A549 (cell line): Measurements from ENCODE around the gene VAMP4. TPM values are rescaled to one million over a fixed set of nuclear protein-coding genes. Genes with fewer than 3 reads are reported as not detected.

Source experiments
- ATAC-seq, 2 experiments: fragments of 200-7000 bp in 1 of 2; fragments of >200 bp in 1 of 2; cut with Nextera tagmentation in 1 of 2; cut with Tn5 transposase in 1 of 2; 3 replicates each; pipeline versions ENCODE4 v1.8.0 to v1.9.1; 2018 to 2020; ENCODE audit warnings: mild to moderate bottlenecking in 1 of 2, moderate library complexity in 1 of 2
- CTCF ChIA-PET: fragments of 300-600 bp; sonication (Branson Sonifier 250); formaldehyde crosslinking; extraction: SDS; loops from one replicate; lab custom pipeline; 2021; ENCODE audit warnings: antibody characterized with exemption, inconsistent platforms; lab: Yijun Ruan, JAX
- POLR2A ChIA-PET: fragments of 350-600 bp; formaldehyde crosslinking; extraction: SDS; loops from one replicate; lab custom pipeline; 2021; ENCODE audit warnings: antibody characterized with exemption, inconsistent platforms; lab: Yijun Ruan, JAX
- DNase-seq, 2 experiments: peaks; one replicate each; pipeline versions ENCODE4 v3.0.0 to v3.0.0-alpha.2; 2011 to 2016; ENCODE audit warnings: low read depth in 1 of 2, low spot score in 1 of 2
- FAIRE-seq: peaks from 2 replicates; lab custom pipeline; 2011; peaks lifted over from hg19 to GRCh38; lab: Jason Lieb, UNC
- H3K27ac ChIP-seq, 2 experiments: fragments of >200 bp; sonication (Bioruptor Twin); formaldehyde crosslinking; 3 replicates each; pipeline ENCODE4 v1.5.1; 2016 to 2017
- H3K4me1 ChIP-seq: fragments of >200 bp; sonication (Bioruptor Twin); formaldehyde crosslinking; 3 replicates; pipeline ENCODE4 v1.6.1; 2016
- H3K4me2 ChIP-seq: fragments of >200 bp; sonication (Bioruptor Twin); formaldehyde crosslinking; 3 replicates; pipeline ENCODE4 v1.6.1; 2016
- H3K4me3 ChIP-seq: fragments of >200 bp; sonication (Bioruptor Twin); formaldehyde crosslinking; 3 replicates; pipeline ENCODE4 v1.5.1; 2016
- H3K9me3 ChIP-seq: fragments of >200 bp; sonication (Bioruptor Twin); formaldehyde crosslinking; 3 replicates; pipeline ENCODE4 v1.6.1; 2016
- ELK1 ChIP-seq: fragments of 150-350 bp; IDR thresholded peaks from 2 replicates; pipeline ENCODE4 v1.6.1; 2014; ENCODE audit warnings: low read depth, mild to moderate bottlenecking, low read length
- EP300 ChIP-seq, 2 experiments: fragments of >200 bp; sonication (Bioruptor Twin); formaldehyde crosslinking; IDR thresholded peaks; 2 replicates in 1 of 2; 3 replicates in 1 of 2; pipeline ENCODE4 v1.6.1; 2016 to 2017
- KDM1A ChIP-seq: fragments of 200-600 bp; sonication (generic); IDR thresholded peaks from 2 replicates; pipeline ENCODE4 v1.6.1; 2016; ENCODE audit warnings: low read depth, mild to moderate bottlenecking
- MAFK ChIP-seq: fragments of 450-650 bp; IDR thresholded peaks from 2 replicates; pipeline ENCODE4 v1.6.1; 2014; ENCODE audit not compliant: partially characterized antibody
- RARB ChIP-seq: fragments of 250-450 bp; sonication (Bioruptor Pico); IDR thresholded peaks from 2 replicates; pipeline ENCODE4 v1.8.0; 2021; ENCODE audit warnings: mild to moderate bottlenecking, moderate library complexity
- RCOR1 ChIP-seq: fragments of 150-350 bp; IDR thresholded peaks from 2 replicates; pipeline ENCODE4 v1.6.1; 2014; ENCODE audit warnings: antibody characterized with exemption, low read length, low read depth
- RFX5 ChIP-seq: fragments of 450-650 bp; IDR thresholded peaks from 2 replicates; pipeline ENCODE4 v1.7.1; 2014; ENCODE audit warnings: antibody characterized with exemption, mild to moderate bottlenecking, moderate library complexity
- SREBF2 ChIP-seq: fragments of 450-650 bp; IDR thresholded peaks from 2 replicates; pipeline ENCODE4 v1.6.1; 2014; ENCODE audit warnings: mild to moderate bottlenecking, moderate library complexity
- ZC3H11A ChIP-seq: fragments of 450-650 bp; IDR thresholded peaks from 2 replicates; pipeline ENCODE4 v1.6.1; 2014; ENCODE audit warnings: antibody characterized with exemption, mild to moderate bottlenecking
- ZSCAN20 ChIP-seq: fragments of 250-450 bp; sonication (Bioruptor Pico); IDR thresholded peaks from 2 replicates; pipeline ENCODE4 v1.8.0; 2022; ENCODE audit warnings: mild to moderate bottlenecking, moderate library complexity
- WGBS: methylation state at CpG from one replicate; pipeline ENCODE4 v1.1.6; 2017; ENCODE audit errors: missing lambda C conversion rate; 5-methylcytosine and 5-hydroxymethylcytosine counted together
- polyA plus RNA-seq, 4 experiments: library from polyadenylated mRNA; depleted of rRNA in 3 of 4; stranded (reverse); fragments of >200 nt; fragmentation: RNase III in 1 of 4; extraction: RNeasy Plus Mini Kit Qiagen cat#74134 plus additional on column Dnase treatment in 1 of 4; gene quantifications; 2 replicates in 3 of 4; 3 replicates in 1 of 4; pipeline ENCODE4 v1.2.3, GENCODE V29; 2011 to 2017
- TF ChIP-seq, protein P1 (sequence below): fragments of 450-650 bp; IDR thresholded peaks from 2 replicates; pipeline ENCODE4 v1.6.1; 2014; ENCODE audit warnings: antibody characterized with exemption
- TF ChIP-seq, protein P2 (sequence below): fragments of 200-600 bp; sonication (generic); IDR thresholded peaks from 2 replicates; pipeline ENCODE4 v1.6.1; 2016; ENCODE audit warnings: antibody characterized with exemption, mild to moderate bottlenecking, moderate library complexity
- TF ChIP-seq, protein P3 (sequence below): IDR thresholded peaks from 2 replicates; pipeline ENCODE4 v1.6.1; 2012; ENCODE audit warnings: low read depth, borderline replicate concordance
- TF ChIP-seq, protein P4 (sequence below): fragments of 250-450 bp; sonication (Bioruptor Pico); IDR thresholded peaks from 2 replicates; pipeline ENCODE4 v1.5.0; 2021; ENCODE audit warnings: mild to moderate bottlenecking, moderate library complexity, borderline replicate concordance

VAMP4 gene
- polyA plus RNA-seq, 2 of the 4 experiments (the other 2 are of a cell fraction) = 4.3 to 9.3 TPM

DNA sequence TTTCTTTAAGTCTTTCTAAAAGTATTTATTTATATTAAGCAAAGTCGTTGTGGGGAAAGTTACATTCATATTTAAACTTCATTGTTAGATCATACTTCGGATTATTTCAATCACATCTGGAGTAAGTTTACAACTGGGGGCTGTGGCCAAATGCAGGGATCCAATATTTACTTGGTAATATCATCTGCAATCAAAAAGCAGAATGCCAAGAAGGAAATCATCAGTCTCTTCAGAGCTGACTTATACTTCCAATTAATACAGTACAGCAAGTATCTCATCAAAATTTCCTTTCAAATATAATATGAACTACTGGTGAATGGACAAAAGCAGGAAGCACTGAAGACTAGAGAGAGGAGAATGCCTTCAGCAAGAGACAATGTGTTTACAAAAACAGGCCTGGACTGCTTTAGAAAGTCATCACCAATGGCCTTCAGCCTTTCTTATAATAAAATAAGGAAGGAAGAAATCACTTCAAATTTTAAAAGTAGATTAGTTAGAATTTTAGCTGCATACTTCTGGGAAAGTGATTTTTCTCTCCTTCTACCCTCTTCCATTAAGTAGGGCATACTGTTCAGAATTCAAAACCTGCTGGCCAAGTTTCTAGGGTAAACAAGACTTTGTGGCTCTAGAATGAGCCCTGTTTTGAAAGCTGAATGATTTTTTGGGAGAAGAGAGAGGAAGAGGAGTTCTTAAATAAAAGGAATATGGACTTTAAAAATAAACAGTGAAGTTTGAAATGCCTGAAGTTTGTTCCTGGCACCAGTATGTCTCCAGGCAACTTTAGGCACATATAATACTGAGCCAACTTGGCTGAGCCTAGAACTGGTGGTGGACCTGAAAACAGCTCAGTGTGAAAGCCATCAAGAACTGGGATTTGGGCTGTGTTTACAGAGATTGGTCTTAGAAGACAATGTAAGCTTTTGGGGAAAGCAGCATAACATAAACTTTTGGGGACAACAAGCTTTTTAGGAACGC lies 67.1 kb downstream of the VAMP4 start:
- ChIA-PET POLR2A (no interaction called here), CTCF (interaction anchor here (1.0 kb wide), 1 partner anchor 33 kb away, joined by 4 read pairs; no protein-coding TSS in a partner anchor)
- FAIRE-seq (no peak), DNase-seq (no peak), ATAC-seq (no peak)
- no peak overlapping the region for H3K4me2 ChIP-seq
- H3K9me3 ChIP-seq = no peaks in the 10 kb centered on the region
- H3K27ac ChIP-seq = no peak overlapping the region
- TF ChIP-seq, protein P1, sequence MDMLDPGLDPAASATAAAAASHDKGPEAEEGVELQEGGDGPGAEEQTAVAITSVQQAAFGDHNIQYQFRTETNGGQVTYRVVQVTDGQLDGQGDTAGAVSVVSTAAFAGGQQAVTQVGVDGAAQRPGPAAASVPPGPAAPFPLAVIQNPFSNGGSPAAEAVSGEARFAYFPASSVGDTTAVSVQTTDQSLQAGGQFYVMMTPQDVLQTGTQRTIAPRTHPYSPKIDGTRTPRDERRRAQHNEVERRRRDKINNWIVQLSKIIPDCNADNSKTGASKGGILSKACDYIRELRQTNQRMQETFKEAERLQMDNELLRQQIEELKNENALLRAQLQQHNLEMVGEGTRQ = no peak
- 33% methylated on average over 3 of the region's 3 CpGs for WGBS
- no peak overlapping the region for H3K4me3 ChIP-seq
- no peaks in the 10 kb centered on the region for H3K4me1 ChIP-seq

GRCh38 chr1:171670739-171671138 lies 71.1 kb downstream of the VAMP4 start:
- POLR2A ChIA-PET = no interaction called here
- CTCF ChIA-PET = no interaction called here
- Histone ChIP-seq H3K4me1 (no peaks in the 10 kb centered on the region), H3K9me3 (no peaks in the 10 kb centered on the region), H3K27ac (no peak overlapping the region), H3K4me3 (no peak overlapping the region), H3K4me2 (no peak overlapping the region)
- 90% methylated on average over 21 of the region's 28 CpGs for WGBS
- ATAC-seq (no peak), DNase-seq (no peak), FAIRE-seq (no peak)
- TF ChIP-seq, protein P2, sequence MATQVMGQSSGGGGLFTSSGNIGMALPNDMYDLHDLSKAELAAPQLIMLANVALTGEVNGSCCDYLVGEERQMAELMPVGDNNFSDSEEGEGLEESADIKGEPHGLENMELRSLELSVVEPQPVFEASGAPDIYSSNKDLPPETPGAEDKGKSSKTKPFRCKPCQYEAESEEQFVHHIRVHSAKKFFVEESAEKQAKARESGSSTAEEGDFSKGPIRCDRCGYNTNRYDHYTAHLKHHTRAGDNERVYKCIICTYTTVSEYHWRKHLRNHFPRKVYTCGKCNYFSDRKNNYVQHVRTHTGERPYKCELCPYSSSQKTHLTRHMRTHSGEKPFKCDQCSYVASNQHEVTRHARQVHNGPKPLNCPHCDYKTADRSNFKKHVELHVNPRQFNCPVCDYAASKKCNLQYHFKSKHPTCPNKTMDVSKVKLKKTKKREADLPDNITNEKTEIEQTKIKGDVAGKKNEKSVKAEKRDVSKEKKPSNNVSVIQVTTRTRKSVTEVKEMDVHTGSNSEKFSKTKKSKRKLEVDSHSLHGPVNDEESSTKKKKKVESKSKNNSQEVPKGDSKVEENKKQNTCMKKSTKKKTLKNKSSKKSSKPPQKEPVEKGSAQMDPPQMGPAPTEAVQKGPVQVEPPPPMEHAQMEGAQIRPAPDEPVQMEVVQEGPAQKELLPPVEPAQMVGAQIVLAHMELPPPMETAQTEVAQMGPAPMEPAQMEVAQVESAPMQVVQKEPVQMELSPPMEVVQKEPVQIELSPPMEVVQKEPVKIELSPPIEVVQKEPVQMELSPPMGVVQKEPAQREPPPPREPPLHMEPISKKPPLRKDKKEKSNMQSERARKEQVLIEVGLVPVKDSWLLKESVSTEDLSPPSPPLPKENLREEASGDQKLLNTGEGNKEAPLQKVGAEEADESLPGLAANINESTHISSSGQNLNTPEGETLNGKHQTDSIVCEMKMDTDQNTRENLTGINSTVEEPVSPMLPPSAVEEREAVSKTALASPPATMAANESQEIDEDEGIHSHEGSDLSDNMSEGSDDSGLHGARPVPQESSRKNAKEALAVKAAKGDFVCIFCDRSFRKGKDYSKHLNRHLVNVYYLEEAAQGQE = no peak
- TF ChIP-seq SREBF2 (no peak), ELK1 (no peak), RCOR1 (no peak), EP300 (IDR thresholded peaks at IDR 0.05) (no peak), ZSCAN20 (no peak), ZC3H11A (no peak), KDM1A (no peak), RARB (no peak)
- TF ChIP-seq, protein P3, sequence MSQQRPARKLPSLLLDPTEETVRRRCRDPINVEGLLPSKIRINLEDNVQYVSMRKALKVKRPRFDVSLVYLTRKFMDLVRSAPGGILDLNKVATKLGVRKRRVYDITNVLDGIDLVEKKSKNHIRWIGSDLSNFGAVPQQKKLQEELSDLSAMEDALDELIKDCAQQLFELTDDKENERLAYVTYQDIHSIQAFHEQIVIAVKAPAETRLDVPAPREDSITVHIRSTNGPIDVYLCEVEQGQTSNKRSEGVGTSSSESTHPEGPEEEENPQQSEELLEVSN = no peak

GRCh38 chr1:171668372-171668771 lies 73.5 kb downstream of the VAMP4 start:
- DNase-seq (no peak), ATAC-seq (no peak), FAIRE-seq (no peak)
- Histone ChIP-seq H3K9me3 (no peaks in the 10 kb centered on the region), H3K27ac (no peak overlapping the region), H3K4me1 (no peaks in the 10 kb centered on the region), H3K4me2 (no peak overlapping the region), H3K4me3 (no peak overlapping the region)
- WGBS = 65% methylated on average over 5 of the region's 5 CpGs
- TF ChIP-seq, protein P4, sequence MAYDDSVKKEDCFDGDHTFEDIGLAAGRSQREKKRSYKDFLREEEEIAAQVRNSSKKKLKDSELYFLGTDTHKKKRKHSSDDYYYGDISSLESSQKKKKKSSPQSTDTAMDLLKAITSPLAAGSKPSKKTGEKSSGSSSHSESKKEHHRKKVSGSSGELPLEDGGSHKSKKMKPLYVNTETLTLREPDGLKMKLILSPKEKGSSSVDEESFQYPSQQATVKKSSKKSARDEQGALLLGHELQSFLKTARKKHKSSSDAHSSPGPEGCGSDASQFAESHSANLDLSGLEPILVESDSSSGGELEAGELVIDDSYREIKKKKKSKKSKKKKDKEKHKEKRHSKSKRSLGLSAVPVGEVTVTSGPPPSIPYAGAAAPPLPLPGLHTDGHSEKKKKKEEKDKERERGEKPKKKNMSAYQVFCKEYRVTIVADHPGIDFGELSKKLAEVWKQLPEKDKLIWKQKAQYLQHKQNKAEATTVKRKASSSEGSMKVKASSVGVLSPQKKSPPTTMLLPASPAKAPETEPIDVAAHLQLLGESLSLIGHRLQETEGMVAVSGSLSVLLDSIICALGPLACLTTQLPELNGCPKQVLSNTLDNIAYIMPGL = no peak
- TF ChIP-seq MAFK (peak; percentile 58), RFX5 (no peak)
- CTCF ChIA-PET = interaction anchor here (0.7 to 7.7 kb wide), 3 partner anchors 13 to 27 kb away, joined by 3 to 30 read pairs (median 3); no protein-coding TSS in a partner anchor
- POLR2A ChIA-PET = no interaction called here
